ENCODE results near the gene C17orf67. TPM values are rescaled to one million over a fixed set of nuclear protein-coding genes. Genes with fewer than 3 reads are reported as not detected.

Gene C17orf67
- total and polyA plus RNA-seq, 9 donors, result 1.5 to 6.0 (median 3.2) TPM

DNA sequence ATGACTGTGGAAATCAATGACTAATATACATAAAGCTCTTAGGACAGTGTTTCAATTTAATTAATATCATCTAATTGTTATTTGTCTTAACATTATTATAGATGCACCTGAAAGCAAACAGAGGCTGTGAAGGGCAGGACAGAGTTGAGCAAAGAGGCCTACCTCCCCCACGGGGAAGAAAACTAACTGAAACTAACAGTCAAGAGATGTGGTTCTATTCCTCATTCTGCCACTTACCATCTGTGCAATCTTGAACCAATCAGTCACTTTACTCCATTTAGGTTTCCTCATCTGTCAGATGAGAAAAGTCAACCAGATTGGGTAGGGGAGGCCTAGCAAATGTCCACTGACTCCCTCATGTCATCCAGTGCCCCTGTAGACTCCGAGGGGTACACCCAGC lies 59.1 kb downstream of the C17orf67 start:
- Histone ChIP-seq H3K4me1 (ENCODE audit: insufficient read depth) (no peaks in the 10 kb centered on the region), H3K36me3 (no peaks in the 10 kb centered on the region), H3K27me3 (no peaks in the 10 kb centered on the region), H3K4me3 (no peak overlapping the region), H3K27ac (no peak overlapping the region), H3K9me3 (no peaks in the 10 kb centered on the region)
- TF ChIP-seq, protein P1, sequence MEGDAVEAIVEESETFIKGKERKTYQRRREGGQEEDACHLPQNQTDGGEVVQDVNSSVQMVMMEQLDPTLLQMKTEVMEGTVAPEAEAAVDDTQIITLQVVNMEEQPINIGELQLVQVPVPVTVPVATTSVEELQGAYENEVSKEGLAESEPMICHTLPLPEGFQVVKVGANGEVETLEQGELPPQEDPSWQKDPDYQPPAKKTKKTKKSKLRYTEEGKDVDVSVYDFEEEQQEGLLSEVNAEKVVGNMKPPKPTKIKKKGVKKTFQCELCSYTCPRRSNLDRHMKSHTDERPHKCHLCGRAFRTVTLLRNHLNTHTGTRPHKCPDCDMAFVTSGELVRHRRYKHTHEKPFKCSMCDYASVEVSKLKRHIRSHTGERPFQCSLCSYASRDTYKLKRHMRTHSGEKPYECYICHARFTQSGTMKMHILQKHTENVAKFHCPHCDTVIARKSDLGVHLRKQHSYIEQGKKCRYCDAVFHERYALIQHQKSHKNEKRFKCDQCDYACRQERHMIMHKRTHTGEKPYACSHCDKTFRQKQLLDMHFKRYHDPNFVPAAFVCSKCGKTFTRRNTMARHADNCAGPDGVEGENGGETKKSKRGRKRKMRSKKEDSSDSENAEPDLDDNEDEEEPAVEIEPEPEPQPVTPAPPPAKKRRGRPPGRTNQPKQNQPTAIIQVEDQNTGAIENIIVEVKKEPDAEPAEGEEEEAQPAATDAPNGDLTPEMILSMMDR (IDR thresholded peaks at IDR 0.05), result no peak
- TF ChIP-seq EP300 (IDR thresholded peaks at IDR 0.05), result no peak
- TF ChIP-seq POLR2A (IDR thresholded peaks at IDR 0.05), result no peak
- 69 to 74% (median 71%) methylated on average over 2 of the region's 2 CpGs for WGBS, 3 donors
- intact Hi-C loops (cut with DNase I), result loop anchor here in 1 of 4 donors (10.0 kb wide), 1 partner anchor 170 kb away; no protein-coding TSS in a partner anchor
- DNase-seq, result no peak

DNA sequence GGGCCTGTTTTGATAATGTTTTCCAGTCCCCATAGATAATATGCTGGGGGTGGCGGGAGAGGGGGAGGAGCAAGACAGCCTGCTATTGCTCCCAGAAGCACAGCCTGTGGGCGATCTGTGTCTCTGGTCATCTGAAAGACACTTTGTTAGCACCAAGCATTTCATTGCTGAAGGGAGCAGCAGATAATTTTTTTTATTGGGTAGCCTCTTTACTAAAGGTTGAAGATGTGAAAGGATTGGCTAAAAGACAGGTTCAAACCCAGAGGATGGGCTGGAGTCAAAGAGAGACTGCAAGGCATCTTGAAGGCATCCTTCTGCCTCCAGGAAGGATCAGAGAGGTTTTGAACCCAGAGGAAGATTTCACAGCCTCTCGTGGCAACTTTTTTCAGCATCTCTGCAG lies 60.6 kb downstream of the C17orf67 start:
- Histone ChIP-seq H3K4me1 (ENCODE audit: insufficient read depth) (no peaks in the 10 kb centered on the region), H3K4me3 (no peak overlapping the region), H3K27me3 (no peaks in the 10 kb centered on the region), H3K36me3 (no peaks in the 10 kb centered on the region), H3K9me3 (no peaks in the 10 kb centered on the region), H3K27ac (no peak overlapping the region)
- no peak for TF ChIP-seq POLR2A (IDR thresholded peaks at IDR 0.05)
- TF ChIP-seq, protein P1 (IDR thresholded peaks at IDR 0.05), result no peak
- TF ChIP-seq EP300 (IDR thresholded peaks at IDR 0.05), result no peak
- intact Hi-C loops (cut with DNase I), result loop anchor here in 1 of 4 donors (10.0 kb wide), 1 partner anchor 168 kb away; no protein-coding TSS in a partner anchor
- no peak for DNase-seq
- WGBS, 3 donors, result 39 to 61% (median 53%) methylated on average over 3 of the region's 3 CpGs

DNA sequence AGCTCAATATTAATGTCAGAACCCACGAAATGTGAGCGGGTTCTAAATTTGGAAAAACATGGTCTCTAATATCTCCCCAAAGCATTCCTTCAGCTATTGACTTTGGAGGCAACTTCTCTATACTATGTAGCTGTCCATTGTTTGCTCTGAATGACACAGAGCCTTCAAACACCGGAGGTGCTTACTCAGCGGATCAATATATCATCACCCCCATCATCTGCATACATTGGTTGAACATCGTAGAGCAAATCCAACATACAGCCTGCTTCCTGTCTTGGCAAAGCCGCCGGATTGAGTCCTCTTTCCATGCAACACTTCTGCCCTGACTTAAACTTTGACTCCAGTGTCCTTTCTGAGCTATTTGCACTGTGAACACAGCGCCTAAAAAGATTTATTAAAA lies 61.3 kb downstream of the C17orf67 start:
- intact Hi-C loops (cut with DNase I), result loop anchor here in 1 of 4 donors (10.0 kb wide), 1 partner anchor 168 kb away; no protein-coding TSS in a partner anchor
- Histone ChIP-seq H3K27ac (no peak overlapping the region), H3K9me3 (no peaks in the 10 kb centered on the region), H3K4me1 (ENCODE audit: insufficient read depth) (no peaks in the 10 kb centered on the region), H3K27me3 (no peaks in the 10 kb centered on the region), H3K4me3 (no peak overlapping the region), H3K36me3 (no peaks in the 10 kb centered on the region)
- no peak for TF ChIP-seq POLR2A (IDR thresholded peaks at IDR 0.05)
- TF ChIP-seq, protein P1 (IDR thresholded peaks at IDR 0.05), result no peak
- no peak for TF ChIP-seq EP300 (IDR thresholded peaks at IDR 0.05)
- WGBS, 3 donors, result 47 to 66% (median 51%) methylated on average over 8 of the region's 8 CpGs
- no peak for DNase-seq

DNA sequence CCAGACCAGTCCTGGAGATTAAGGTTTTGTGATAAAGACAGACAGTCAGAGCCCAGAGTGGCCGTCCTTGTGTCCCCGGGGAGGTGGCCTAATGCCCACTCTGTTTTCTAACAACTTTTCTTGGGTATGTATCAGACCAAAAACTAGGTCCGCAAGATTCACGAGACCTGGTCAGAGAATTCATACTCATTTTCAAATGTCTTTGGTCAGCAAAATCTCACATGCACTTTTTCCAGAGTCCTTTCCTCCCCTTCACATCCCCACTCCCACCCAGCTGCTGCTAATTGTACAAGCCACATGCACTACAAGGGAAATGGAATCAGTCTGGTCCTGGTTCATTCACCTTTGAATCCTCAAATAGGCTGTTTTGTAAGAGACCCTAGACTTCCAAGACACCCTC lies 61.7 kb downstream of the C17orf67 start:
- Histone ChIP-seq H3K36me3 (no peaks in the 10 kb centered on the region), H3K27ac (no peak overlapping the region), H3K4me1 (ENCODE audit: insufficient read depth) (no peaks in the 10 kb centered on the region), H3K27me3 (no peaks in the 10 kb centered on the region), H3K9me3 (no peaks in the 10 kb centered on the region), H3K4me3 (no peak overlapping the region)
- no peak for DNase-seq
- intact Hi-C loops (cut with DNase I), result loop anchor here in 1 of 4 donors (10.0 kb wide), 1 partner anchor 167 kb away; no protein-coding TSS in a partner anchor
- TF ChIP-seq EP300 (IDR thresholded peaks at IDR 0.05), result no peak
- TF ChIP-seq, protein P1 (IDR thresholded peaks at IDR 0.05), result no peak
- TF ChIP-seq POLR2A (IDR thresholded peaks at IDR 0.05), result no peak
- WGBS, 3 donors, result 49 to 71% (median 58%) methylated on average over 4 of the region's 4 CpGs
